ENCODE measurements around the gene H6PD.

DNA sequence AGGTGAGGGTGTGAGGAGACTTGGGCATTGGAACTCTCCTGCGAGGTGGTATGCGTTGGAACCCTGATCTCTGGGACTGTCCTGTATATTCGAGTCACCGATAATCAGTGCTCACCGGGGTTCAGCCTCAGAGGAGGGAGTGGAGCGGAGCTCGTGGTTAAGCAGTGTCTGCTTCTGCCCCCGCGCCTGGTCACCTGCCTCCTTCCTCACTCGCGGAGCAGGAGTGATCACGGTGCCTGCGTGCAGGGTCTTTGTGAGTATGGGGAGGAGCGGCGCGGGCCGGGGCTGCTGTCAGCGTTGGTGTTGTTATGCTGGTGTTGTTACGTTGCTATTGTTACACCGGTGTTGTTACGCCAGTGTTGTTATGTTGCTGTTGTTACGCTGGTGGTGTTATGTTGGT lies 23.3 kb downstream of the H6PD start:
- no peak for TF ChIP-seq YY1 (IDR thresholded peaks at IDR 0.05; ENCODE audit: low read depth)
- no peak for TF ChIP-seq TEAD4 (IDR thresholded peaks at IDR 0.05)
- no peak for TF ChIP-seq EP300 (IDR thresholded peaks at IDR 0.05; ENCODE audit: borderline replicate concordance)
- TF ChIP-seq TAF1 (IDR thresholded peaks at IDR 0.05; ENCODE audit: low read depth): no peak
- TF ChIP-seq, protein P1, sequence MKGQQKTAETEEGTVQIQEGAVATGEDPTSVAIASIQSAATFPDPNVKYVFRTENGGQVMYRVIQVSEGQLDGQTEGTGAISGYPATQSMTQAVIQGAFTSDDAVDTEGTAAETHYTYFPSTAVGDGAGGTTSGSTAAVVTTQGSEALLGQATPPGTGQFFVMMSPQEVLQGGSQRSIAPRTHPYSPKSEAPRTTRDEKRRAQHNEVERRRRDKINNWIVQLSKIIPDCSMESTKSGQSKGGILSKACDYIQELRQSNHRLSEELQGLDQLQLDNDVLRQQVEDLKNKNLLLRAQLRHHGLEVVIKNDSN (IDR thresholded peaks at IDR 0.05): no peak
- no peak for TF ChIP-seq RAD21 (IDR thresholded peaks at IDR 0.05; ENCODE audit: low read depth)
- no peak for TF ChIP-seq CREB1 (IDR thresholded peaks at IDR 0.05; ENCODE audit: low read depth)
- no peak for TF ChIP-seq CEBPB (IDR thresholded peaks at IDR 0.05)
- TF ChIP-seq NFIC (IDR thresholded peaks at IDR 0.05): no peak
- TF ChIP-seq ZBTB7A (IDR thresholded peaks at IDR 0.05; ENCODE audit: low read depth): no peak
- TF ChIP-seq, protein P2, sequence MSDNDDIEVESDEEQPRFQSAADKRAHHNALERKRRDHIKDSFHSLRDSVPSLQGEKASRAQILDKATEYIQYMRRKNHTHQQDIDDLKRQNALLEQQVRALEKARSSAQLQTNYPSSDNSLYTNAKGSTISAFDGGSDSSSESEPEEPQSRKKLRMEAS (IDR thresholded peaks at IDR 0.05): no peak
- TF ChIP-seq, protein P3, sequence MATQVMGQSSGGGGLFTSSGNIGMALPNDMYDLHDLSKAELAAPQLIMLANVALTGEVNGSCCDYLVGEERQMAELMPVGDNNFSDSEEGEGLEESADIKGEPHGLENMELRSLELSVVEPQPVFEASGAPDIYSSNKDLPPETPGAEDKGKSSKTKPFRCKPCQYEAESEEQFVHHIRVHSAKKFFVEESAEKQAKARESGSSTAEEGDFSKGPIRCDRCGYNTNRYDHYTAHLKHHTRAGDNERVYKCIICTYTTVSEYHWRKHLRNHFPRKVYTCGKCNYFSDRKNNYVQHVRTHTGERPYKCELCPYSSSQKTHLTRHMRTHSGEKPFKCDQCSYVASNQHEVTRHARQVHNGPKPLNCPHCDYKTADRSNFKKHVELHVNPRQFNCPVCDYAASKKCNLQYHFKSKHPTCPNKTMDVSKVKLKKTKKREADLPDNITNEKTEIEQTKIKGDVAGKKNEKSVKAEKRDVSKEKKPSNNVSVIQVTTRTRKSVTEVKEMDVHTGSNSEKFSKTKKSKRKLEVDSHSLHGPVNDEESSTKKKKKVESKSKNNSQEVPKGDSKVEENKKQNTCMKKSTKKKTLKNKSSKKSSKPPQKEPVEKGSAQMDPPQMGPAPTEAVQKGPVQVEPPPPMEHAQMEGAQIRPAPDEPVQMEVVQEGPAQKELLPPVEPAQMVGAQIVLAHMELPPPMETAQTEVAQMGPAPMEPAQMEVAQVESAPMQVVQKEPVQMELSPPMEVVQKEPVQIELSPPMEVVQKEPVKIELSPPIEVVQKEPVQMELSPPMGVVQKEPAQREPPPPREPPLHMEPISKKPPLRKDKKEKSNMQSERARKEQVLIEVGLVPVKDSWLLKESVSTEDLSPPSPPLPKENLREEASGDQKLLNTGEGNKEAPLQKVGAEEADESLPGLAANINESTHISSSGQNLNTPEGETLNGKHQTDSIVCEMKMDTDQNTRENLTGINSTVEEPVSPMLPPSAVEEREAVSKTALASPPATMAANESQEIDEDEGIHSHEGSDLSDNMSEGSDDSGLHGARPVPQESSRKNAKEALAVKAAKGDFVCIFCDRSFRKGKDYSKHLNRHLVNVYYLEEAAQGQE (IDR thresholded peaks at IDR 0.05; ENCODE audit: low read depth): no peak
- no peak for TF ChIP-seq EGR1 (IDR thresholded peaks at IDR 0.05)
- TF ChIP-seq TCF12 (IDR thresholded peaks at IDR 0.05; ENCODE audit: low read depth): no peak

Data from Ishikawa (cell line).